Adipose tissue (tissue), 3 donors: ENCODE results near the gene CDH12. TPM values are rescaled to one million over a fixed set of nuclear protein-coding genes. Genes with fewer than 3 reads are reported as not detected.
"Not testable (repeated sequence)": the region's sequence is repeated elsewhere in the genome, so short reads cannot be mapped to it uniquely, and the experiment has no call there.

ENCODE experiments used
- H3K27ac ChIP-seq: one replicate; pipeline ENCODE4 v1.5.1; 2013; ENCODE audit warnings: low read depth, low read length
- WGBS, 3 donors: extraction: QIAGEN DNeasy Blood & Tissue Kit; methylation state at CpG; one replicate each; pipeline ENCODE4 v1.1.7; 2013; 5-methylcytosine and 5-hydroxymethylcytosine counted together
- polyA plus RNA-seq, 3 donors: library from polyadenylated mRNA; stranded (reverse); fragments of 200-250 nt; gene quantifications; one replicate each; pipeline ENCODE4 v1.2.3, GENCODE V29; 2013
- donor health status: healthy with polysubstance abuse.
- donor health status: Bipolar disorder and iron deficiency.
- donor health status: healthy.

Gene CDH12
- polyA plus RNA-seq, 3 donors: 0.01 TPM; not detected in 1

GRCh38 chr5:22678886-22679285 lies 174.3 kb downstream of the CDH12 start:
- 53 to 69% (median 59%) methylated on average over 3 of the region's 3 CpGs for whole genome bisulfite sequencing, 3 donors
- no peak overlapping the region for H3K27ac ChIP-seq

- H3K27ac ChIP-seq: no peak overlapping the region
These were observed 180.0 kb downstream of the CDH12 start for GRCh38 chr5:22673131-22673530.

- 63 to 70% (median 69%) methylated on average over 4 of the region's 4 CpGs for WGBS, 3 donors
- no peak overlapping the region for H3K27ac ChIP-seq
These were observed 183.8 kb downstream of the CDH12 start for GRCh38 chr5:22669345-22669744.

- WGBS, 3 donors: 56 to 81% (median 74%) methylated on average over 2 of the region's 2 CpGs
- no peak overlapping the region for H3K27ac ChIP-seq
These were observed 187.3 kb downstream of the CDH12 start for GRCh38 chr5:22665801-22666200.

- WGBS, 3 donors: 30 to 46% (median 40%) methylated on average over 2 of the region's 2 CpGs
- no peak overlapping the region for H3K27ac ChIP-seq
These were observed 190.0 kb downstream of the CDH12 start for GRCh38 chr5:22663134-22663533.

GRCh38 chr5:22662391-22662790 lies 190.8 kb downstream of the CDH12 start:
- no peak overlapping the region for H3K27ac ChIP-seq
- 44 to 47% (median 45%) methylated on average over 3 of the region's 3 CpGs for WGBS, 3 donors

- no peak overlapping the region for H3K27ac ChIP-seq
These were observed 201.8 kb downstream of the CDH12 start for GRCh38 chr5:22651355-22651754.

GRCh38 chr5:22650511-22650910 lies 202.6 kb downstream of the CDH12 start:
- WGBS, 3 donors: 38 to 43% (median 42%) methylated on average over 2 of the region's 2 CpGs
- no peak overlapping the region for H3K27ac ChIP-seq

GRCh38 chr5:22649074-22649473 lies 204.1 kb downstream of the CDH12 start:
- 39 to 43% (median 43%) methylated on average over 1 of the region's 1 CpG for whole genome bisulfite sequencing, 3 donors
- no peak overlapping the region for H3K27ac ChIP-seq

GRCh38 chr5:22644859-22645258 lies 208.3 kb downstream of the CDH12 start:
- H3K27ac ChIP-seq: no peak overlapping the region
- WGBS, 3 donors: 50 to 79% (median 75%) methylated on average over 1 of the region's 1 CpG

GRCh38 chr5:22643356-22643755 lies 209.8 kb downstream of the CDH12 start:
- no peak overlapping the region for H3K27ac ChIP-seq
- WGBS, 3 donors: 65 to 73% (median 66%) methylated on average over 2 of the region's 2 CpGs

GRCh38 chr5:22631683-22632082 lies 221.5 kb downstream of the CDH12 start:
- H3K27ac ChIP-seq: no peak overlapping the region
- WGBS, 3 donors: 37 to 68% (median 43%) methylated on average over 3 of the region's 3 CpGs

- no peak overlapping the region for H3K27ac ChIP-seq
- 70 to 87% (median 80%) methylated on average over 4 of the region's 4 CpGs for WGBS, 3 donors
These were observed 226.1 kb downstream of the CDH12 start for GRCh38 chr5:22627029-22627428.

- WGBS, 3 donors: 71 to 96% (median 95%) methylated on average over 2 of the region's 2 CpGs
- H3K27ac ChIP-seq: no peak overlapping the region
These were observed 227.7 kb downstream of the CDH12 start for GRCh38 chr5:22625451-22625850.

- 10 to 15% (median 13%) methylated on average over 2 of the region's 2 CpGs for WGBS, 3 donors
- no peak overlapping the region for H3K27ac ChIP-seq
These were observed 232.1 kb downstream of the CDH12 start for GRCh38 chr5:22621084-22621483.

GRCh38 chr5:22615964-22616363 lies 237.2 kb downstream of the CDH12 start:
- WGBS, 3 donors: 38 to 68% (median 58%) methylated on average over 1 of the region's 1 CpG
- no peak overlapping the region for H3K27ac ChIP-seq

GRCh38 chr5:22614486-22615094 lies 238.6 kb downstream of the CDH12 start:
- 58 to 71% (median 69%) methylated on average over 5 of the region's 5 CpGs for WGBS, 3 donors
- H3K27ac ChIP-seq: no peak overlapping the region

GRCh38 chr5:22612928-22613327 lies 240.2 kb downstream of the CDH12 start:
- WGBS, 3 donors: 82 to 92% (median 89%) methylated on average over 1 of the region's 1 CpG

GRCh38 chr5:22611327-22611726 lies 241.8 kb downstream of the CDH12 start:
- no peak overlapping the region for H3K27ac ChIP-seq

More at GRCh38 chr5:22612928-22613327, 240.2 kb downstream of the CDH12 start:
- H3K27ac ChIP-seq: no peak overlapping the region

GRCh38 chr5:22607498-22607897 lies 245.6 kb downstream of the CDH12 start:
- not testable (repeated sequence) for H3K27ac ChIP-seq
- 58 to 72% (median 68%) methylated on average over 5 of the region's 5 CpGs for WGBS, 3 donors

- 85 to 91% (median 86%) methylated on average over 3 of the region's 3 CpGs for WGBS, 3 donors
- no peak overlapping the region for H3K27ac ChIP-seq
These were observed 247.7 kb downstream of the CDH12 start for GRCh38 chr5:22605473-22605872.
